ENCODE measurements around the gene ELL2. TPM values are rescaled to one million over a fixed set of nuclear protein-coding genes. Genes with fewer than 3 reads are reported as not detected.
A peak's percentile ranks its signal among the peaks of the same experiment; 100 is the strongest.

The ELL2 gene
- polyA plus RNA-seq, 3 donors: 3.1 to 8.1 (median 5.8) TPM

DNA sequence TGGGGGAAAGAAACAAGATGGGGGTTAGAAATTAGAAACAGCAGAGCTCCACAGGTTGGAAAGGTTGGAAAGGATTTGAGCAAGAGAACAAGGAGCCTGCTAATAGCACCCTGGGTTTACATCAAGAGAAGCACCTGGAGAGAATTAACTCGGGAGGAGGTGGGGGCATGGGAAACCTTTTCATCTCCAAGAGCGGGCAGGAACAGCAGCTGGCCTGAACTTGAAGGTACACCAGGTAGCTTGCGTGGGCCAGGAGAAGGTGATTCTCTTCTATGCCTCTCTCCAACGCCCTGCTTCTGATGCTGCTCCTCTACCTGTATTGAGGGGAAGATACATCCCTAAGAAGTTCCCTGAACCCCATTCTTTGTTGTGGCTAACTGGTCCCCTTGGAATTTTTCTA lies 102.0 kb downstream of the ELL2 start:
- Mint-ChIP-seq H3K4me1 (peaks cover 62% of the 10 kb centered on the region), H3K27me3 (ENCODE audit: low read depth in 3 of 3) (peaks cover 3 to 4% (median 4%) of the 10 kb centered on the region in 3 donors), H3K27ac (peak overlapping the region in 6 of 7 donors; percentile 79 to 97 (median 87)), H3K36me3 (peaks cover 0 to 8% of the 10 kb centered on the region in 2 donors), H3K4me3 (peak overlapping the region in 1 of 2 donors; percentile 82), H3K9me3 (peaks cover 0 to 4% (median 0%) of the 10 kb centered on the region in 7 donors)
- Histone ChIP-seq H3K4me2 (replicated peaks; ENCODE audit: extremely low read depth, low read length, poor library complexity, severe bottlenecking) (peak overlapping the region; percentile 24), H3K4me1 (ENCODE audit: control insufficient read depth in 1 of 2, insufficient read depth in 2 of 2, low read length in 2 of 2) (peaks cover 49 to 60% of the 10 kb centered on the region in 2 donors), H3K27ac (ENCODE audit: low read depth in 1 of 2, low read length in 2 of 2) (peak overlapping the region in 1 of 2 donors; percentile 33), H3K9me3 (replicated peaks in 1 of 2; ENCODE audit: control insufficient read depth in 1 of 2, insufficient read depth in 1 of 2, low read length in 2 of 2) (no peaks in the 10 kb centered on the region), H3K27me3 (ENCODE audit: control insufficient read depth in 2 of 2, insufficient read depth in 2 of 2, low read length in 2 of 2) (no peaks in the 10 kb centered on the region), H3K36me3 (replicated peaks in 1 of 2; ENCODE audit: control insufficient read depth in 1 of 2, insufficient read depth in 2 of 2, low read length in 2 of 2) (no peaks in the 10 kb centered on the region), H2AFZ (ENCODE audit: insufficient read depth, low read depth, low read length, poor library complexity, severe bottlenecking) (no peak overlapping the region), H3K79me2 (ENCODE audit: insufficient read depth, low read length) (no peaks in the 10 kb centered on the region), H3K9ac (ENCODE audit: insufficient read depth, low read length, poor library complexity, severe bottlenecking) (no peak overlapping the region), H3K4me3 (replicated peaks in 1 of 3; ENCODE audit: low read depth in 2 of 3, low read length in 3 of 3) (no peak overlapping the region), H4K20me1 (ENCODE audit: insufficient read depth, low read length) (no peaks in the 10 kb centered on the region)
- 40% methylated on average over 1 of the region's 4 CpGs for WGBS (ENCODE audit: insufficient coverage)
- intact Hi-C loops (cut with micrococcal nuclease): loop anchor here (2.0 to 10.0 kb wide), 7 partner anchors 53 to 743 kb away; partner anchors contain the start of gene ELL2 (in 2 of the 2)
- DNase-seq: no peak
- TF ChIP-seq, protein P1, sequence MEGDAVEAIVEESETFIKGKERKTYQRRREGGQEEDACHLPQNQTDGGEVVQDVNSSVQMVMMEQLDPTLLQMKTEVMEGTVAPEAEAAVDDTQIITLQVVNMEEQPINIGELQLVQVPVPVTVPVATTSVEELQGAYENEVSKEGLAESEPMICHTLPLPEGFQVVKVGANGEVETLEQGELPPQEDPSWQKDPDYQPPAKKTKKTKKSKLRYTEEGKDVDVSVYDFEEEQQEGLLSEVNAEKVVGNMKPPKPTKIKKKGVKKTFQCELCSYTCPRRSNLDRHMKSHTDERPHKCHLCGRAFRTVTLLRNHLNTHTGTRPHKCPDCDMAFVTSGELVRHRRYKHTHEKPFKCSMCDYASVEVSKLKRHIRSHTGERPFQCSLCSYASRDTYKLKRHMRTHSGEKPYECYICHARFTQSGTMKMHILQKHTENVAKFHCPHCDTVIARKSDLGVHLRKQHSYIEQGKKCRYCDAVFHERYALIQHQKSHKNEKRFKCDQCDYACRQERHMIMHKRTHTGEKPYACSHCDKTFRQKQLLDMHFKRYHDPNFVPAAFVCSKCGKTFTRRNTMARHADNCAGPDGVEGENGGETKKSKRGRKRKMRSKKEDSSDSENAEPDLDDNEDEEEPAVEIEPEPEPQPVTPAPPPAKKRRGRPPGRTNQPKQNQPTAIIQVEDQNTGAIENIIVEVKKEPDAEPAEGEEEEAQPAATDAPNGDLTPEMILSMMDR (IDR thresholded peaks at IDR 0.05): no peak

DNA sequence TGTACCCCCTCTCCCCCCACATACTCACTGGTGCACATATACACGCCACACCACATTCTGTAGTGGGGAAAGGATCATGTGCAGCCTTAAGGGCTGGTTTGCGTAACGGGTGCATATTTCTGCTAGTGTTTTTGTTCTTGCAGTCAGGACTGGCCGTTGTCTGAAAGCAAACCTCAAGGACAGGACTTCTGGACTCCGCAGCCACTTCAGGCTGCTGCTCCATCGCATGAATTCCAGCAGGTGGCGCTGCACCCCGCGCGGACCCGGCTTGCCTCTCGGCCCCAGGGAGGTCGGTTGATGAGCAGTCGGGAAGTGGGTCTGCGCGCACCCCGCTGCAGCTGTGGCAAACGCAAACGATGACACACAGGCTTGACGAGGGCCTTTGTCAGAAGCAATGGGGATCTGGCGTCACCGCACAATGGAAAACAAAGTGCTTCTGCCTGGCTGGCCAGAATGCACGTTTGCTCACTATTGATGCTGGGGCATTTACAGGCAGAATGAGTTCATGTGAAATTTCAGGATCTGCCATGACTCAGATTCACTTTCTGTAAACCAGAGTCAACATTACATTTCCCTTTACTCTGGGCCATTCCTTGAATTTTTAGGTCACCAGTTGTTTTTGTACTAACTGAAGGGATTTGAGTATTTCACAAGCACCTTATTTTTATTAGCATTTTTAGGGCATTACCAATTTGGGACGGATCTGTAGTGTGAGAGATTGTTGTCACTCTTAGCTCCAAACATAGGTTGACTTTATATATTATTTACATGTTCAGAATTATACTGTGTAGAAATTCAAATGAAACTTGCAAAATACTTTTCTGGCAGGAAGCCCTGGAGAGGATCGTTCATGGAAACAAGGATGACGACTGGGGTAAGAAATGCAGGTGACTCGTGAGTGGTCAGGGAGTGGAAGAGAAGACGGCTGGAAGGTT lies 102.7 kb downstream of the ELL2 start:
- no peaks in the 10 kb centered on the region for H3K36me3 ChIP-seq (replicated peaks in 1 of 2; ENCODE audit: control insufficient read depth in 1 of 2, insufficient read depth in 2 of 2, low read length in 2 of 2)
- H3K27ac Mint-ChIP-seq: peak overlapping the region; percentile 54 to 97 (median 87)
- H3K4me3 ChIP-seq (replicated peaks in 1 of 3; ENCODE audit: low read depth in 2 of 3, low read length in 3 of 3): no peak overlapping the region
- H3K9me3 ChIP-seq (replicated peaks in 1 of 2; ENCODE audit: control insufficient read depth in 1 of 2, insufficient read depth in 1 of 2, low read length in 2 of 2): no peaks in the 10 kb centered on the region
- H3K27me3 ChIP-seq (ENCODE audit: control insufficient read depth in 2 of 2, insufficient read depth in 2 of 2, low read length in 2 of 2): no peaks in the 10 kb centered on the region
- H3K4me1 Mint-ChIP-seq: peaks cover 55% of the 10 kb centered on the region
- 8% methylated on average over 24 of the region's 28 CpGs for WGBS (ENCODE audit: insufficient coverage)
- no peak overlapping the region for H3K9ac ChIP-seq (ENCODE audit: insufficient read depth, low read length, poor library complexity, severe bottlenecking)
- H3K27ac ChIP-seq (ENCODE audit: low read depth in 1 of 2, low read length in 2 of 2): peak overlapping the region in 1 of 2 donors; percentile 33
- intact Hi-C loops (cut with micrococcal nuclease): loop anchor here (2.0 to 10.0 kb wide), 6 partner anchors 58 to 743 kb away; partner anchors contain the start of gene ELL2 (in 2 of the 2)
- H2AFZ ChIP-seq (ENCODE audit: insufficient read depth, low read depth, low read length, poor library complexity, severe bottlenecking): no peak overlapping the region
- TF ChIP-seq, protein P1 (IDR thresholded peaks at IDR 0.05): peak; percentile 91
- no peaks in the 10 kb centered on the region for H4K20me1 ChIP-seq (ENCODE audit: insufficient read depth, low read length)
- peaks cover 0 to 4% (median 0%) of the 10 kb centered on the region in 7 donors for H3K9me3 Mint-ChIP-seq
- peaks cover 47 to 53% of the 10 kb centered on the region in 2 donors for H3K4me1 ChIP-seq (ENCODE audit: control insufficient read depth in 1 of 2, insufficient read depth in 2 of 2, low read length in 2 of 2)
- DNase-seq: peak; percentile 96 to 99 (median 97)
- peaks cover 0 to 8% of the 10 kb centered on the region in 2 donors for H3K36me3 Mint-ChIP-seq
- H3K4me3 Mint-ChIP-seq: peak overlapping the region; percentile 47 to 82
- H3K4me2 ChIP-seq (replicated peaks; ENCODE audit: extremely low read depth, low read length, poor library complexity, severe bottlenecking): peak overlapping the region; percentile 24
- peaks cover 4 to 5% (median 4%) of the 10 kb centered on the region in 3 donors for H3K27me3 Mint-ChIP-seq (ENCODE audit: low read depth in 3 of 3)
- no peaks in the 10 kb centered on the region for H3K79me2 ChIP-seq (ENCODE audit: insufficient read depth, low read length)
